CD4-positive, alpha-beta T cell treated with Interferon gamma for 1 hour (primary cell): ENCODE data around the gene DNAAF2.
"Not testable (repeated sequence)": the region's sequence is repeated elsewhere in the genome, so short reads cannot be mapped to it uniquely, and the experiment has no call there.

Experiments
- DNase-seq: peaks from one replicate; pipeline ENCODE4 v3.0.0-alpha.2; 2020

The DNAAF2 gene

GRCh38 chr14:49634547-49635334, at the start of gene DNAAF2:
TSS of gene DNAAF2 (minus strand) at chr14:49635244. CDS start at chr14:49635149, 95 bp downstream.
- DNase-seq = peak; percentile 70

- no peak for DNase-seq
Measured at GRCh38 chr14:49679271-49679670, 44.2 kb upstream of the DNAAF2 start.

- DNase-seq = no peak
Measured at GRCh38 chr14:49677643-49678042, 42.6 kb upstream of the DNAAF2 start.

- DNase-seq = no peak
Measured at GRCh38 chr14:49673586-49673985, 38.5 kb upstream of the DNAAF2 start.

GRCh38 chr14:49670475-49670874, 35.4 kb upstream of the DNAAF2 start:
- no peak for DNase-seq

GRCh38 chr14:49659526-49660455, 24.7 kb upstream of the DNAAF2 start:
- DNase-seq = no peak

- DNase-seq = not testable (repeated sequence)
Measured at GRCh38 chr14:49657500-49657899, 22.5 kb upstream of the DNAAF2 start.

GRCh38 chr14:49654511-49654910, 19.5 kb upstream of the DNAAF2 start:
- no peak for DNase-seq

- DNase-seq = no peak
Measured at GRCh38 chr14:49653508-49653907, 18.5 kb upstream of the DNAAF2 start.

GRCh38 chr14:49642163-49642562, 7.1 kb upstream of the DNAAF2 start:
- DNase-seq = no peak

GRCh38 chr14:49641697-49642129, 6.7 kb upstream of the DNAAF2 start:
- no peak for DNase-seq

- no peak for DNase-seq
Measured at GRCh38 chr14:49640540-49641417, 5.7 kb upstream of the DNAAF2 start.

GRCh38 chr14:49637534-49638078, 2.6 kb upstream of the DNAAF2 start:
- no peak for DNase-seq

GRCh38 chr14:49636866-49637265, 1.8 kb upstream of the DNAAF2 start:
- no peak for DNase-seq

GRCh38 chr14:49633640-49634546, 1.2 kb downstream of the DNAAF2 start:
- DNase-seq = peak; percentile 94

- no peak for DNase-seq
Measured at GRCh38 chr14:49623941-49624839, 10.9 kb downstream of the DNAAF2 start.

GRCh38 chr14:49623387-49623786, 11.7 kb downstream of the DNAAF2 start:
- DNase-seq = no peak

- no peak for DNase-seq
Measured at GRCh38 chr14:49622022-49622607, 12.9 kb downstream of the DNAAF2 start.

GRCh38 chr14:49621114-49621881, 13.7 kb downstream of the DNAAF2 start:
- peak; percentile 72 for DNase-seq
